Keratinocyte (primary cell): ENCODE measurements around the gene S100A12.

Experiments used
- CTCF ChIP-seq, 3 experiments: IDR thresholded peaks in 1 of 3; conservative IDR thresholded peaks in 1 of 3; optimal IDR thresholded peaks in 1 of 3; 2 replicates in 2 of 3; 3 replicates in 1 of 3; pipeline versions ENCODE3 to v1.5.1; 2011; ENCODE audit warnings: low read length in 3 of 3, mild to moderate bottlenecking in 3 of 3, moderate library complexity in 2 of 3, control low read depth in 1 of 3, inconsistent platforms in 1 of 3; ENCODE audit not compliant: insufficient read depth in 2 of 3; ENCODE audit errors: extremely low read depth in 1 of 3
- EZH2 ChIP-seq: IDR thresholded peaks from one replicate; pipeline ENCODE4 v1.6.1; 2012; ENCODE audit warnings: inconsistent platforms, mild to moderate bottlenecking, low read length, moderate library complexity

- TF ChIP-seq EZH2 (no peak), CTCF (optimal IDR thresholded peaks at IDR 0.05 in 1 of 3, IDR thresholded peaks at IDR 0.05 in 1 of 3, conservative IDR thresholded peaks at IDR 0.05 in 1 of 3; ENCODE audit: extremely low read depth in 1 of 3, insufficient read depth in 2 of 3, low read length in 3 of 3) (no peak)
These were observed 9.6 kb upstream of the S100A12 start for GRCh38 chr1:153384958-153385580.
